ENCODE data around the gene TLL1. TPM values are rescaled to one million over a fixed set of nuclear protein-coding genes. Genes with fewer than 3 reads are reported as not detected.

Gene TLL1
- total RNA-seq, 4 donors from 2014 or later, result 5.6 to 10.9 (median 8.6) TPM

DNA sequence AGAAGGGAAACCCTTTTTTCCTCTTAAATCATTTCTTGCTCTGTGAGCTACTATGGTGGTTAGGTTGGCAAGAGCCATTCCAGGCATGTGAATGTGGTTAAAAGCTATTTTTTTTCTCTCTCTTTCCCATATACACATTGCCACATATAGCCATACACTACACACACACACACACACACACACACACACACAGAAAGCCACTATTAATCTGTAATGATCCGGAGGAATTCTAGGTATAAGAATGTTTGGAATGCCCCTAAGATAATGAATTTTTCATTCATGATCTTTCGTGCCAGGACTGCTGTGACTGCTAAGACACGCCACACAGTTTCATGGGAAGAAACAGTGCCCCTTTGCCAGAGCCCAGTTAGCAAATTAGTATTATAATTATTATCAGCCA, 21.8 kb upstream of the TLL1 start:
- Histone ChIP-seq H3K27me3 (no peaks in the 10 kb centered on the region), H3K9me3 (no peaks in the 10 kb centered on the region), H3K4me1 (no peaks in the 10 kb centered on the region), H3K36me3 (no peaks in the 10 kb centered on the region), H3K27ac (replicated peaks in 1 of 4) (no peak overlapping the region), H3K4me3 (no peak overlapping the region)
- WGBS, result 67% methylated on average over 3 of the region's 3 CpGs
- DNase-seq (ENCODE audit: extremely low spot score), result no peak
- intact Hi-C loops (cut with DNase I), result no loop called here
- TF ChIP-seq POLR2AphosphoS5 (IDR thresholded peaks at IDR 0.05), result no peak
- no peak for TF ChIP-seq POLR2A (IDR thresholded peaks at IDR 0.05; ENCODE audit: low read depth)
- TF ChIP-seq EP300 (IDR thresholded peaks at IDR 0.05), result no peak
- TF ChIP-seq, protein P1, sequence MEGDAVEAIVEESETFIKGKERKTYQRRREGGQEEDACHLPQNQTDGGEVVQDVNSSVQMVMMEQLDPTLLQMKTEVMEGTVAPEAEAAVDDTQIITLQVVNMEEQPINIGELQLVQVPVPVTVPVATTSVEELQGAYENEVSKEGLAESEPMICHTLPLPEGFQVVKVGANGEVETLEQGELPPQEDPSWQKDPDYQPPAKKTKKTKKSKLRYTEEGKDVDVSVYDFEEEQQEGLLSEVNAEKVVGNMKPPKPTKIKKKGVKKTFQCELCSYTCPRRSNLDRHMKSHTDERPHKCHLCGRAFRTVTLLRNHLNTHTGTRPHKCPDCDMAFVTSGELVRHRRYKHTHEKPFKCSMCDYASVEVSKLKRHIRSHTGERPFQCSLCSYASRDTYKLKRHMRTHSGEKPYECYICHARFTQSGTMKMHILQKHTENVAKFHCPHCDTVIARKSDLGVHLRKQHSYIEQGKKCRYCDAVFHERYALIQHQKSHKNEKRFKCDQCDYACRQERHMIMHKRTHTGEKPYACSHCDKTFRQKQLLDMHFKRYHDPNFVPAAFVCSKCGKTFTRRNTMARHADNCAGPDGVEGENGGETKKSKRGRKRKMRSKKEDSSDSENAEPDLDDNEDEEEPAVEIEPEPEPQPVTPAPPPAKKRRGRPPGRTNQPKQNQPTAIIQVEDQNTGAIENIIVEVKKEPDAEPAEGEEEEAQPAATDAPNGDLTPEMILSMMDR (IDR thresholded peaks at IDR 0.05), result no peak

DNA sequence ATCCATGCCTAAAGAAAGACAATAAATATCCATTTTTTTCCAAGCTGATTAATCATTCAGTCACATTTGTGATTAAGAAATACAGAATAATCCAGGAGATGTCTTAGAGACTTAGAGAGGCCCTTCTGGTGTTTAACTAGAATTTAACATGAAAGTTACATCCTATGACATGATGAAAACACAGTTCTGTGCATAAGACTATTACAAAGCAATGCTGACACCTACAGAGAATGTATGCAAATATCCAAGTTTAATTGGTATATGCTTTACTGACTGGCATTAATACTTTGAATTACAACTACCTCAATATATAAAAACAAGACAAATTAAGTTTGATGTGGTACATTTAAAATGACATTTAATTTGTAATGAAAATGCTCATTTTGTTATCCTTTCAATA, 17.8 kb upstream of the TLL1 start:
- H3K4me3 ChIP-seq, result no peak overlapping the region
- H3K9me3 ChIP-seq, result no peaks in the 10 kb centered on the region
- TF ChIP-seq POLR2A (IDR thresholded peaks at IDR 0.05; ENCODE audit: low read depth) (no peak), EP300 (IDR thresholded peaks at IDR 0.05) (no peak), POLR2AphosphoS5 (IDR thresholded peaks at IDR 0.05) (no peak)
- TF ChIP-seq, protein P1 (IDR thresholded peaks at IDR 0.05), result no peak
- no peak overlapping the region for H3K27ac ChIP-seq (replicated peaks in 1 of 4)
- intact Hi-C loops (cut with DNase I), result no loop called here
- H3K27me3 ChIP-seq, result no peaks in the 10 kb centered on the region
- no peaks in the 10 kb centered on the region for H3K36me3 ChIP-seq
- no peak for DNase-seq (ENCODE audit: extremely low spot score)
- H3K4me1 ChIP-seq, result no peaks in the 10 kb centered on the region

DNA sequence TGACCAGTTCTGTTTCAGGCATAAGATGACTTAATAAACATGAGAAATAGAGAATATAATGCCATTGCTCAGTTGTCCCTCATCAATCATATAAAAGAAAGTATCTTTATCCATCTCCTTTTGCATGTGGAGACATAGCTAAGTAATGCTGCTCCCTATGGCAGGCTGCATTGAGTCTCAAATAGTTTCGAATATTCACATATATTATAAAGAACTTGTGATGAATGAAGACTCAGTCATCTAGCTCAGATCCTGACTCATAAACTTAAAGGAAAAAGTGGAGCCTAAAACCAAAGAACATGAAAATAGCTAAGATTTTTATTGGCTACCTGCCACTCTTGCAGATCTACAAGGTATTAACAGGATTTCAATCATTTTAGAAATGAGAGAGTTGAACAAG, 11.7 kb upstream of the TLL1 start:
- no peaks in the 10 kb centered on the region for H3K27me3 ChIP-seq
- 88% methylated on average over 1 of the region's 1 CpG for WGBS
- no peak overlapping the region for H3K27ac ChIP-seq (replicated peaks in 1 of 4)
- DNase-seq (ENCODE audit: extremely low spot score), result no peak
- H3K4me1 ChIP-seq, result no peaks in the 10 kb centered on the region
- TF ChIP-seq EP300 (IDR thresholded peaks at IDR 0.05), result no peak
- TF ChIP-seq POLR2AphosphoS5 (IDR thresholded peaks at IDR 0.05), result no peak
- TF ChIP-seq POLR2A (IDR thresholded peaks at IDR 0.05; ENCODE audit: low read depth), result no peak
- TF ChIP-seq, protein P1 (IDR thresholded peaks at IDR 0.05), result no peak
- intact Hi-C loops (cut with DNase I), result no loop called here
- H3K9me3 ChIP-seq, result no peaks in the 10 kb centered on the region
- H3K36me3 ChIP-seq, result no peaks in the 10 kb centered on the region
- H3K4me3 ChIP-seq, result no peak overlapping the region

DNA sequence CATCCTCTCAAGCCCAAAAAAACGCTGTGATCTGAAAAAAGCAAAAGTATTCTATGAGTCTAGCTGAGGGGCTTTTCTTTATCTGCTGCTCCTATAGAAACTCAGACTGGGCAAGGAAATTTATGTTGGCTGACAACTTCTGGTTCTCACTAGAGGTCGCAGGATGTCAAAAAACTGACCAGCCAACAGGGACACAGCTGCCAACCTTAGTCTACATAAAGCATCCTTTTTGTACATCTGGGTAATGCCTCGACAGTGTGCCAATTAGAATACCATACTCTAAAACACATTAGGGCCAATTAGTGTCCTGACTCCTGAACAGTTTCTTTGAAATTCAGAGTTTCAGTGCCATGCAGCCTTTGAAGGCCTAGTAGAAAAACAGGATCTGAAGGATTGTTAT, 8.8 kb upstream of the TLL1 start:
- intact Hi-C loops (cut with DNase I), result no loop called here
- 73% methylated on average over 3 of the region's 3 CpGs for WGBS
- TF ChIP-seq POLR2A (IDR thresholded peaks at IDR 0.05; ENCODE audit: low read depth) (no peak), EP300 (IDR thresholded peaks at IDR 0.05) (no peak), POLR2AphosphoS5 (IDR thresholded peaks at IDR 0.05) (no peak)
- TF ChIP-seq, protein P1 (IDR thresholded peaks at IDR 0.05), result no peak
- Histone ChIP-seq H3K9me3 (no peaks in the 10 kb centered on the region), H3K36me3 (no peaks in the 10 kb centered on the region), H3K27ac (replicated peaks in 1 of 4) (no peak overlapping the region), H3K4me1 (no peaks in the 10 kb centered on the region), H3K27me3 (no peaks in the 10 kb centered on the region), H3K4me3 (no peak overlapping the region)
- DNase-seq (ENCODE audit: extremely low spot score), result no peak

DNA sequence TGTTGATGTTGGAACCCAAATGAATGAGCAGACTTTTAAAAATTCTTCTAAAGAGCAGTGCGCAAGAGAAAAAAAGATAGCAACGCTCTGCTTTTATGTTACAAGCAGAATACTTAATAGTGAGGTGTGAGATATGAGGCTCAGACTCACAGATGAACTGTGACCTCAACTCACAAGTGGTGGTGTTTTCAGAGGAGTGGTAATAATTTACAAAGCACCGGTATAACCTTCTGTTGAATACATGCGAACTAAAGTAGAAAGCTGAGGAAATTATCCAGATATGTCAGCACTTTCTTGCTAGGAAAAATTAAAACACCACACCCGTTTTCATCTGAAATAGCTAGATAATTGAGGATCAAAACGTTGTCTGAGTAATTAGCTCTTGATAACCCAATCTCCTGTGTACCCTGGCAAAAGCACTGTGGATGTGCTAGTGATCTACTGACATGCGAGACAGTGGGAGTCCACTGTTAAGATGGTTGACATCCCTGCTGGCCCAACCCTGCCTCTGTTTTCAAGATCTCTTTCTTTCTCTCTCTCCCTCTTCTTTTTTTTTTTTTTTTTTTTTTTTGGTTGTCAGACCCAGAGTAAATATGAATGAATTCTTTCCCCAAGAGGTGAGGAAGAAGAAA, 6.9 kb upstream of the TLL1 start:
- 76% methylated on average over 7 of the region's 7 CpGs for WGBS
- intact Hi-C loops (cut with DNase I), result no loop called here
- no peaks in the 10 kb centered on the region for H3K9me3 ChIP-seq

More for the DNA sequence above, 6.9 kb upstream of the TLL1 start:
- Histone ChIP-seq H3K4me3 (no peak overlapping the region), H3K4me1 (no peaks in the 10 kb centered on the region), H3K27me3 (no peaks in the 10 kb centered on the region), H3K36me3 (no peaks in the 10 kb centered on the region), H3K27ac (replicated peaks in 1 of 4) (no peak overlapping the region)
- TF ChIP-seq POLR2A (IDR thresholded peaks at IDR 0.05; ENCODE audit: low read depth) (no peak), POLR2AphosphoS5 (IDR thresholded peaks at IDR 0.05) (no peak), EP300 (IDR thresholded peaks at IDR 0.05) (no peak)
- TF ChIP-seq, protein P1 (IDR thresholded peaks at IDR 0.05), result no peak
- DNase-seq (ENCODE audit: extremely low spot score), result no peak

Measured in esophagus muscularis mucosa (tissue), 4 donors.